ENCODE results near the gene RRP7A. TPM values are rescaled to one million over a fixed set of nuclear protein-coding genes. Genes with fewer than 3 reads are reported as not detected.

RRP7A gene
- total RNA-seq, 1 experiment from 2014 or later: 101 TPM

DNA sequence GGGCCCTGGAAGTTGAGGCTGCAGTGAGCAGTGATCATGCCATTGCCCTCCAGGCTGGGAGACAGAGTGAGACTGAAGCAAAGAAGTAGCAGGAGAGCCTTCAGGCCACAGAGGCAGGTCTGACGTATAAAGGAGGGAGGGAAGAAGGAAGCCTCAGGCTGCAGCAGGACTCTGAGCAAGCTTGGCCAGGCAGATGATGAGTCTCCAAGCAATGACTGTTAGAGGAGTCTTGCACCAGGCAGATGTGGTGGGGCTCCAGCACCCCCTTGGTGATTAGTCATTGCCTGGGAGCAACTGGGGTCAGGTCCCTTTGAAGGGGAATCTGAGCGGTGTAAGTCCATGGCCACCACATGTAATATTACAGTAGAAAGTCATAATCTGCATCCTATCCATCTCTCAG is 50.8 kb downstream of the RRP7A start:
- no peaks in the 10 kb centered on the region for H3K36me3 Mint-ChIP-seq (ENCODE audit: insufficient read depth in 1 of 3, low read depth in 3 of 3)

More for the DNA sequence above, 50.8 kb downstream of the RRP7A start:
- H3K9me3 Mint-ChIP-seq: no peaks in the 10 kb centered on the region
- Histone ChIP-seq H2BK12ac (ENCODE audit: insufficient read length, low read depth, low read length) (no peak overlapping the region), H3K4ac (ENCODE audit: low read depth, low read length) (no peak overlapping the region), H2BK5ac (ENCODE audit: insufficient read length, low read length) (no peak overlapping the region), H3K9ac (ENCODE audit: extremely low read depth, insufficient read length, low read length) (no peak overlapping the region), H3K14ac (ENCODE audit: insufficient read depth, low read length) (no peak overlapping the region), H2AFZ (ENCODE audit: low read length) (no peak overlapping the region), H4K91ac (ENCODE audit: insufficient read length, low read depth, low read length) (no peak overlapping the region), H3K23me2 (ENCODE audit: insufficient read length, low read depth, low read length, poor library complexity, severe bottlenecking) (no peaks in the 10 kb centered on the region), H3K79me2 (ENCODE audit: insufficient read depth, low read length) (no peaks in the 10 kb centered on the region), H3K27me3 (ENCODE audit: insufficient read depth, low read length) (no peaks in the 10 kb centered on the region), H2BK20ac (ENCODE audit: low read depth, low read length, poor library complexity, severe bottlenecking) (no peak overlapping the region), H4K20me1 (ENCODE audit: control insufficient read depth, insufficient read depth, insufficient read length) (no peaks in the 10 kb centered on the region), H3K27ac (ENCODE audit: insufficient read length, low read depth, low read length) (no peak overlapping the region), H3K18ac (ENCODE audit: insufficient read length, low read depth, low read length) (no peak overlapping the region), H4K8ac (replicated peaks; ENCODE audit: insufficient read length, low read depth, low read length) (no peak overlapping the region), H3K4me1 (ENCODE audit: insufficient read depth, low read length) (no peaks in the 10 kb centered on the region), H3T11ph (ENCODE audit: low read length) (no peak overlapping the region), H3K4me2 (ENCODE audit: insufficient read depth, insufficient read length, low read length) (no peak overlapping the region), H2AK5ac (ENCODE audit: insufficient read length, low read length) (no peak overlapping the region), H3K56ac (ENCODE audit: insufficient read length, low read depth, low read length) (no peak overlapping the region), H3K23ac (ENCODE audit: insufficient read length, low read depth, low read length) (no peak overlapping the region), H3K9me3 (ENCODE audit: control insufficient read depth, low read depth, low read length) (no peaks in the 10 kb centered on the region), H4K5ac (ENCODE audit: insufficient read length, low read depth, low read length) (no peak overlapping the region), H2BK120ac (ENCODE audit: low read depth, low read length, poor library complexity, severe bottlenecking) (no peak overlapping the region), H3K79me1 (ENCODE audit: insufficient read depth, low read depth, low read length, poor library complexity, severe bottlenecking) (no peaks in the 10 kb centered on the region), H2BK15ac (ENCODE audit: low read depth, low read length) (no peak overlapping the region)
- DNase-seq: no peak
- WGBS (ENCODE audit: extremely low coverage, insufficient read length, low lambda C conversion rate): no CpG with 5 or more reads among the region's 2 CpGs
- no peak overlapping the region for H3K27ac Mint-ChIP-seq
- H3K27me3 Mint-ChIP-seq (ENCODE audit: low read depth): peaks cover 27% of the 10 kb centered on the region
- H3K4me1 Mint-ChIP-seq: peaks cover 4 to 11% of the 10 kb centered on the region in 2 experiments; a peak in 3 of 4 replicates
- H3K4me3 Mint-ChIP-seq: no peak overlapping the region
- no peak for TF ChIP-seq CTCF (conservative IDR thresholded peaks at IDR 0.05)

Measured in H9 (cell line).